AG08395 (cell line): Measurements from ENCODE around the gene FAIM2.

Source experiments
- DNase-seq: peaks from one replicate; pipeline ENCODE4 v3.0.0; 2012; ENCODE audit warnings: mixed read lengths, low spot score

FAIM2 gene

GRCh38 chr12:49903700-49904423, at the start of gene FAIM2:
FAIM2 (minus strand) TSS chr12:49903900; CDS start chr12:49903792, 108 bp downstream.
- peak; percentile 69 for DNase-seq

- no peak for DNase-seq
Measured at GRCh38 chr12:49953151-49953550, 49.5 kb upstream of the FAIM2 start.

DNA sequence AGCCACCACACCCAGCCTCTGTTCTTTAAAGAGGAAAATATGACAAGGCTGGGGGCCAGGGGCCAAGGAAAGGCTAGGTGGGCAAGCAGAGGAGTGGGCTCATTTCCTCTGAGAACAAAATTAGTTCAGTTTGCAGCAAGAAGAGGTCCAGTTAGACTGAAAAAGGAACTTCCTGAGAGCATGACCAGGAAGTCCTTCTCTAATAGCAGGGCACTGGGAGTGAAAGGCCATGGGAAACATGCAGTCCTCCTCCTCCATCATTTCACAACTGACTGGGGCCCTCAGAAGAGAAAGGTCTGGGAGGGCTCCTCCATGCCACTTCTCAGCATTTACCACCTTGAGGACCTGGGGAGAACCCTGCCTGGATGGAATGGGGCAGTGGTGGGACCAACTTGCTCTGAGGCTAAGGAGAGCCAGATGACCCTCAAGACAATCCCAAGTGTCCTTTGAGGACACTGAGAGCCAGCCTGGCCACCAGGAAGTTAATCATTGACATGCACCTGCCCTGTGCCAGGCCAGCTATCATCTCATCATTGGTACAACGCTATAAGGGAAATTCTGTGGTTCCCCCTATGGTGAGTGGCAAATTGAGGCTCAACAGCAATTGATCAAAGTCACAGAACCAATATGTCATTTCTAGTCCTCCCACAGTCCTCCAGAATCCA, 48.8 kb upstream of the FAIM2 start:
- DNase-seq, result no peak

DNA sequence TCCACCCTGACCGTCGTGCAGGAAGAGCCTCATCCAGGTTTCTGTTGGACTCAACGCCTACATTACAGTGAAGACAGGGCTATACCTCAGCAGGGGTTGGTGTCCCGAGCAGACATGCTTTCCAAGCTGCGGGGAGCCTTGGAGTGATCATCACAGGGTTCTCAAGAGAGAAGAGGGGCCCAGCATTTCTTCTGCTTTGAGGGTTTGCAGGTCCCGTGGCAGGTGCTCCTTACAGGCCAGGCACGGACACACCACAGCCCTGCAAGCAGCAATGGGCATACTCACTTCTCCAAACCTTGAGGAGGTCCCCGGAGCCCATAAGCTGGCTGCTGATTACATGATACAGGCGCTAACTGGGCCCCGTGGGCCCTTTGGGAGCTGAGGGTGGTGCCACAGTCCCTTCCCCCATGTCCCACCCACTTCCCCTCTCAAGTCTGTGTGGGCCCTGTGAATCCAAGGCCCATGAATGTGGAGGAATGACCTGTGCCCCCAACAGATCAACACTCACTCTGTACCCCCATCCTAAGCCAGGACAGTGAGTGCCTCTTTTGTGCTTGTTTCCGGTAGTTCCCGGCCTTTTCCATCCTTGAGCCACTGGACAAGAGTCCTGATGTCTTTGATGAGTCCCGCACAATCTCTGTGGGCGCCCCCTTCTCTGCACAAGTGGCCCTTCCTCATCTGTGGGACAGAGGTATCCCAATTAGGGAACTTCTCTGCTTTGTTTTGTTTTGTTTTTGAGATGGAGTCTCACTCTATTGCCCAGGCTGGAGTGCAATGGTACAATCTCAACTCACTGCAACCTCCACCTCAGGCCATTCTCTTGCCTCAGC, 47.9 kb upstream of the FAIM2 start:
- DNase-seq, result no peak

DNA sequence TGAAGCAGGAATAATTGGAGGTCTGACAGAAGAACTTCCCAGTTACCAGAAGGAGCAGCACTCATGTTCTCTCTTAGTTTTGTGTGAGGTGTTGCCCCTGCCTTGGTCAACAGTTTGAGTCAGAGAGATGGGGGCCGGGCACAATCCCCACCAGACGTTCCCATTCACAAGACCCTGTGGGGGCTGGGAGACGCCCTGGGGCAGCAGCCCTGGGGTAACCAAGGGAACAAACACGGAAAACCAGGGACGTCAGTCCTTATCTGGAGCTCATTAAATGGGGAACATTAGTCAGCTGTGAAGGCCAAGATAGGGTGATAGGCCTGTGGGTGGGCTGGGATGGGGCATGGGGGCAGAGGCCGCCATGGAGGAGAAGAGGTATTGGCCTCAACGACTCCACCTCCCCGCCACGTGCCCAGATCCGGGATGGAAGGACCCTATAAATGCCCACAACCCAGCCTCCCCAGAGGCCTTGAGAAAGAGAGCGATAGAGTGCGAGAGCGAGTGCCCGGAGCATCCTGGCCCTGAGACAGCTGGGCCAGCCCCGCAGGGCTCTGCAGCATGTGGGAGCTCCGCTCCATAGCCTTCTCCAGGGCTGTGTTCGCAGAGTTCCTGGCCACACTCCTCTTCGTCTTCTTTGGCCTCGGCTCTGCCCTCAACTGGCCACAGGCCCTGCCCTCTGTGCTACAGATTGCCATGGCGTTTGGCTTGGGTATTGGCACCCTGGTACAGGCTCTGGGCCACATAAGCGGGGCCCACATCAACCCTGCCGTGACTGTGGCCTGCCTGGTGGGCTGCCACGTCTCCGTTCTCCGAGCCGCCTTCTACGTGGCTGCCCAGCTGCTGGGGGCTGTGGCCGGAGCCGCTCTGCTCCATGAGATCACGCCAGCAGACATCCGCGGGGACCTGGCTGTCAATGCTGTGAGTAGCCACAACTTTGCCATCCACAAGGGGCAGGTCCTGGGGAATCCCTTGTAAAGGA, 46.9 kb upstream of the FAIM2 start, which contains the start of gene AQP2:
AQP2 (plus strand) TSS at position 465 of the 979 bp plus-strand sequence; CDS start at position 559, 94 bp downstream.
- DNase-seq, result no peak

- DNase-seq, result no peak
Measured at GRCh38 chr12:49949866-49950265, 46.2 kb upstream of the FAIM2 start.

DNA sequence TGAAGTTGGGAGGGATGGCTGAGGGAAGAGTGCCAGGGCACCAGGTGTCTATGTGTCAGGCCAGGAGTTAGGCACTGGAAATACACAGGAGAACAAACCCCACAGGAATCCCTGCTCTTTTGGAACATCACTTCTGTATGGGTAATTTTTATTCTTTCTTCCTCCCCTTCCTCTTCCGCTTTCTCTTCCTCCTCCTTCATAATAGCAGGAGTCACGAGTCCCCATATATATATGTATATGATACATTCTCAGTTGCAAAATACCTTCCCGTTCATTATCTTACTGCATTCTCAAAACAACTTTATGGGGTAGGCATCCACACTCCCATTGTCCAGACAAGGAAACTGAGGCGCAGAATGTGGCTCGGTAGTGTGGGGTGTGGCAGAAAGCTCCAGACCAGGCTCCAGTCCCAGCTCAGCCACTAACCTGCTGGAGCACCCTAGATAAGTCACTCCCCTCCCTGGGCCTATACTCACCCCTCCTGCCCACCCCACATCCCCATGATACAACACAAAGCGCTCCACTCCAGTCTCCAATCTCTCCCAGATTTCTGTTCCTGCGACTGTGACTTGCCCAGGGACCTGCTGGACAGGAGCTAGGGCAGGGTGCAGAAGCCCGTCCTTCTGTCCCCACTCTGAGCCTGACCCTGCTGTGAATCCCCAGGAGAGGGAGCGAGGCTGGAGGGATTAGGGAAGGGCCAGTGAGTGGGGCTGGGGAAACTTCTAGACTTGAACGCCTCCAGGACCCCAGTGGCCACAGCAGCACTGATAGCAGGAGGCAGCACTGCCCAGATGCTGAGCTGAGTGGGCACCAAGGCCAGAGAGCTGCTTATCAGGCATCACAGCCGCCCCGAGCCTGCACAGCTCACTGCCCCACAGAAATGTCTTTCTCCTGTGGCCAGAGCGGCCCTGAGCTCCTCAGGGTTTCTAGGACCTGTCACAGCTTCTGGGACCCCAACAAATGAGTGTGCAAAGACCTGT, 45.5 kb upstream of the FAIM2 start:
- no peak for DNase-seq

DNA sequence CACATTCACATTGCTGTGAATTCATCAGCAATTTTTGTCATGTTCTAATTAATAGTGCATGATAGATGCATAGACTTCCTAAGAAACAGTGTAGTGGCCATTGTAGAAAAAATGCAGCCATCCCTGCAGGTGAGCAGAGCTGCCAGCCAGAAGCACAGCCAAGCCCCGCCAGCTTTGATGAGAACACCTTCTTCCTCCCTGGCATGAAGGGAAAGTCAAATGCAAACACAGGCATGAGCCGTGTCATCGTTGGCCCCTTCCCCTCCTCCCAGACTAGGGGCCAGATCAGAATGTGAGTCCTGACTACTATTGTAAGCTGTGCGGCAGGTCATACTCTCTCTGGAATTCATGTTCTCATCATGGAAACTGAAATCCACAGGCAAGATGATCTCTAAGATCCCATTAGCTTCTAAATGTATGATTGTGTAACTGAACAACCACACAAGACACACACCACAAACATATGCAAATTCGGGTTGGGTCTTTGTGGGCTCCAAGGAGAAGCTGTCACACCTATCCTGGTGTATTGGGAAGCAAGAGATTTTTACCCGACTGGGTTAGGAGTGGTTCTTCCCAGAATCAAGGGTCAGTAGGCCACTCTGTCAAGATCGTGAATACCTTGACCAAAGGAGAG, 44.0 kb upstream of the FAIM2 start:
- no peak for DNase-seq

DNA sequence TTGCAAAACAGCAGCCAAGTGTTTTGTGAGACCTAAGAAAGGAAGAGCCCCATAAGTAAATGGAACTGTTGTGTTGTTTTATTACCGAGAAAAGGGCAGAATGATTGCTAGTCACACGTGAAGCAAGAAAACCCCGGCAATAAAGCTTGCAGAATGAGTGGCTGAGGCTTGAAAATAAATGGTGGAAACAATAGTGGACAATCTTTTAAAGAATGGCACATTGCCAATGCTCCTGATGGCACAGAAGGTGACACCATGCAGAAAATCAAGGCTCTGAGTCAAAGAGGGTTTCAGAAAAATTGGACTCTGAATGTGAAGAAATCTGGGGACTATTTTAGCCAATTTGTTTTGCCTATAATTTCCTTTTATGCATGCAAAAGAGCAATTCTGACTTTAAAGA, 42.8 kb upstream of the FAIM2 start:
- no peak for DNase-seq

GRCh38 chr12:49946086-49946485, 42.4 kb upstream of the FAIM2 start:
- DNase-seq, result no peak

DNA sequence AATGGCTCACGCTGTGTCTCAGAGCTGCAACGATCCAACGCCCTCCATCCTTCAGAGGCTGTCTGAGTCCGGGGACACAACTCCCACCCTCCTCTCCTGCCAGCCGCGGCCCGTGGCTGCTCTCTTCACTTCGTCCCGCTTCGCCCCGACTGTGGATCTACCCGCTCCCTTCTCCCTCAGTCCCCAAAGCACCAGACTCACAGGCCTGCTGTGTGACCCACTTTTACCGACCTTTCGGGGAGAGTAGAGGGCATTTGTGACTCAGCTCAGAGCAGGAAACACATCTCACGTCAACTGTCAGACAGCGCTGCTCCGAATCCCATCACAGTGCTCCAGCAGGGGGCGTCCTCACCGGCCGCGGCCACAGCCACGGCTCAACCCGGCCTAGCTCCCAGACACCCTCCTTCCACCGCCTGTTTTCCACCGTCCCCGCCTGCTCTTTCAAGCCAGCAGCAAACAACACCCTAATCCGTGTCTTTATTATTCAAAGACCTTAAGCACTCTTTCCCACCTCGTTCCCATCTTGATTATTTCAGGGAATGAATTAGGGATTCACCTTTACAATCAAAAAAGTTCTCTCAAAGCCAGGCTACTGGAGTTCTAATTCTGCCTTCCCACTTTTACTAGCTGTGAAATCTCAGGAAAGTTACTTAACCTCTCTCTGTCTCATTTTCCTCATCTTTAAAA, 41.8 kb upstream of the FAIM2 start:
- peak; percentile 91 for DNase-seq

GRCh38 chr12:49944718-49945117, 41.0 kb upstream of the FAIM2 start:
- DNase-seq, result no peak

- DNase-seq, result no peak
Measured at GRCh38 chr12:49944046-49944445, 40.3 kb upstream of the FAIM2 start.

GRCh38 chr12:49943625-49943960, 39.9 kb upstream of the FAIM2 start:
- DNase-seq, result no peak

DNA sequence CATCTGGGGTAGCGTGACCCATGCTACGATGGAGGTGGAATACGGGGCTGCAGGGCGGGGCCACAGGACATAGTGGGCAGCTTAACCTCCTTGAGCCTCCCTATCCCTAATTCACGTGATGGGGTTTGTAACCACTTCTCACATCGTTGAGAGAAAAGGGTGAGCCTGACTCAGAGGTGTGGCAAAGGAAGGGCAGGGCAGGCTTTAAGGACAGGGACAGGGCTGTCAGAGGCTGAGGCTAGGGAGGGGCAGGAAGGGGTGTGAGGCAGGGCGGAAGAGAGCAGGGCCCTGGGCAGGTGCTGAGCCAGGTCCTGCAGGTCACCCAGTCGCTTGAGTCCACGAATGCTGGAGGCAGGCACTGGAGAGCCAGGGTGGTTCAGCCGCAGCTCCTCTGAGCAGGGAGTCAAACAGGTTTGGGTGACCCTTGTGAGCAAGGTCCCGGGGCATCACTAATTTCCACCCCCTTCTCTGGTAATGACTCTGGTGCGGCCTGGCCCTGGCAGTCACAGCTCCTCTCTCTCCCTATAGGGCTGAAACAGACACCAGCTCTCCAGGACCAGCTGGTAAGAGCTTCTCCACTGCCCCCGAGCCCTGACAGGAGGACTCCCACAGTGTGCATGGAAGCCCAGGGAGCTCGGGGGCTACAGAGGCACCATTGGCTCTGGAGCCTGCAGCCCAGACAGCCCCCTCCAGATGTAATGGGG, 39.4 kb upstream of the FAIM2 start:
- DNase-seq, result no peak

- DNase-seq, result no peak
Measured at GRCh38 chr12:49942512-49942893, 38.8 kb upstream of the FAIM2 start.

DNA sequence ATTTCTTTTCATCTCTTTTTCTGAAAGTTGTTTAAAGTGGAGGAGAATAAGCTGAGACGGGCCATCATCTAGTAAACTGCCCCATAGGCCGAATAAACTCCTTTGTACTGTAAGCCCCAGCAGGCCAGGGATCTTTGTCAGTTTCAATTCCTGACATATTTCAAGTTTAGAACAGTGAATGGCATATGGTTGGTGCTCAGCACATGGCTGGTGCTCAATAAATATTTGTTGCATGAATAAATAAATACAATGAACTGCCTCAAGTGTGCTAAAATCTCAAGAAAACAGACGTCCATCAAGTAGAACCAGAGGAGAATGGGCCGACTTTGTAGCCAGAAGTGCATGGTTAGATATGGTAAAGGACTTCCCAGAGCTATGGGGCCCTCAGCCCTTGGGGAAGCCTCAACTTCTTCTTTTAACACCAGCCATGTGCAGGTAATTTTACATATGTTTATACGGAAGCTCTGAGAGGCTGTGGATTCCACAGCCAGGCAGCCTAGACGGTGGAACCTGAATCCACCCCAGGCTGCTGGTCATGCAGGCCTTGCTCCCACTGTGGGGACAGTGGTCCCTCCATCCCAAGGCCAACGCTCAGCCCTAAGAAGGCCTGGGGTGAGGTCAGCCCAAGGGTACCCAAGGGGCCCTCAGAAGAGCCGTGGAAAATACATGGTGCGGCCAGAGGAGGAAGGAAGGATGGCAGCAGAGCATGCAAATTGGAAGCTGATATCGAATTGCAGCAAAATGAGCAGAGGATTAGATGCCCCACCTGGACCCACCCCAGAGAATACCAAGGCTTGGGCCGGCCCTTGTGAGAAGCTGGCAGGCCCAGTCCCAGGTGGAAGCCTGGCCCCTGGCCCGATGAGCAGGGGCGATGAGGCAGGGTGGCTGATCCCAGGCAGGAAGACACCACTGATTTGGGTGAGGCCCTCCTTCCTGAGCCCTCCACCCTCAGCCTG, 38.1 kb upstream of the FAIM2 start:
- no peak for DNase-seq

- DNase-seq, result no peak
Measured at GRCh38 chr12:49939707-49940106, 36.0 kb upstream of the FAIM2 start.
